HG03097 (cell line): Measurements from ENCODE around the gene TMEM60.
"Not testable (repeated sequence)": the region's sequence is repeated elsewhere in the genome, so short reads cannot be mapped to it uniquely, and the experiment has no call there.

Experiments
- ATAC-seq: cut with Tn5 transposase; IDR thresholded peaks from one replicate; pipeline ENCODE4 v1.9.1; 2021; ENCODE audit not compliant: unreplicated experiment, low FRiP score

The TMEM60 gene

DNA sequence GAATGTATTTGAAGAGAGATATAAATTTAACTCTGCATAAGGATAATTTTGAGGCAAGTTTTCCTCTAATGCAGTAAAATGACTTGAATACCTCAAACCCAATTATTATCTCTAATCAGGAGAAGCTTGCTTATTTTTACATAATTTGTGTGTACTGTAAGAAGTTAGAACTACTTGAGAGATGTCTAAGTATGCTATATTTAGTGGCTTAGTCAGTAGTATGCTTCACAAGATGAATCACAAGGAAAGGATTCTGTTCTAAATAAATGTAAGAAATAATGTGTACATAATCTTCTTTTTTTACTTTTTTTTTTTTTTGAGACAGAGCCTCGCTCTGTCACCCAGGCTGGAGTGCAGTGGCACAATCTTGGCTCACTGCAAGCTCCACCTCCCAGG is 14.1 kb upstream of the TMEM60 start:
- ATAC-seq = no peak

DNA sequence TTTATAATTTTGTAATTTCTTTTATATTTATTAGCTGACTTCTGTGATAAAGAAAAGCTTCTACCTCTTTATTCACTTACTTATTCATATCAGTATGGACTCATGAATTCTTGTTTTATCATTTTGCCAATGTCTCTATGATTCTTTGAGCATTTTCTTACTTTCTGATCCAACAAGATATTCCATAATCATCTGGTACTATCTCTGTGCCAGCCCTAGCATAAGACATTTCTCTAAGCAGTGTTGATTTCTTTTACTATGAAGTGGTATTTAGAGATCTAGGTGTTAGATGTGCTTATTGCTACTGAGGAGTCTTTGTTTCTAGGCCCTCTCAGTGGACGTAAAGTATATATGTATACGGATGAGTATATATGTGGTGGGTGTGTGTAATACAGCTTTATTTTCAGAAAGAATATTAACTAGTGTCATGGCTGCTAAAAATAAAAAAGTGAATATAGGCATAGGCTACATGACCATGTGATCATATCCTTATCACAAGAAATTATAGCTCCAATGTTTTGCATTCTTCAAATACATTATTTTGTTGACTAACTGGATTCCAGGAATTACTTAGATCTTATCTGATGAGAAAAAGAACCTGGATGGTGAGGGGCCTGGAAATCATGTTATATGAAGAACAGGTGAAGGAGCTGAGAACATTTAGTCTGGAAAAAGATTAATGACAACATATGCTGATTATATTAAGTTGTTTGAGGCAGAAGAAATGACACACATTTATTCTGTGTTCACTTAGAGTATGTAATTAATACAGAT is 13.5 kb upstream of the TMEM60 start:
- no peak for ATAC-seq

DNA sequence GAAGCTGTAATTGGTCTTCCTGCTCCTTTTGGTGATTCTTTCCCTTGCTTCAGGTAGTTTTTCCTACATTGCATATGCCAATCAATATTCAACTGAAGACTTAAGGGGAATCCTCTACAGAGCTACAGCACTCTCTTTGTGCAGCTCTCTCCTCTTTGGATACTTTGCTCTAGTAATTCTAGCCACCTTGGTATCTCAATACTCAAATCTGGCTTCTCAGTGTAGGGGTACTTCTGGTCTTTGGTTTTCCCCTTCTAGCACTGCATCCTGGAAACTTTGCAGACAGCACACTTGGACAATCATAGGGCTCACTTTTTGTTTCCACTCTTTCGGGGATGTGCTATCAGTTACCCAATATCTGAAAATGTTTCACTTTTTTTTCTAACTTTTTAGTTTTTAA is 10.3 kb upstream of the TMEM60 start:
- ATAC-seq = no peak

- ATAC-seq = no peak
These were observed 8.2 kb upstream of the TMEM60 start for GRCh38 chr7:77806425-77806824.

- no peak for ATAC-seq
These were observed 4.5 kb upstream of the TMEM60 start for GRCh38 chr7:77802557-77803405.

DNA sequence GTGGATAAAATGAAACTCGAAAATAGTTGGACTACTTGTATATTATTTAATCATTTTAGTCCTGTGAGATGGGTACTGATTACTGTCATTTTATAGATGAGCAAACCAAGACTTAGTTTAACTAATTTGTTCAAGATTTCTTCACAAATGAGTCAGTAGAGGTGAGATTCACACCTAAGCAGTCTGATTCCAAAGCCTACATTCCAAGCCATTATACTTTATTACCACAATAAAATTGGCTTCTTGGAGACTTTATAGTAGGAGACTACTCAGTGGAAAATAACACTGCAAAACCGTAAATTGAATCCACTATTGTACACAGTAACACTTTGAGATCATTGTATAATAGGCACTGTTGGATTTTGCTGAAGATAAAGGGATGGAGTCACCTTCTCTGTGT is 2.5 kb upstream of the TMEM60 start:
- ATAC-seq = no peak

DNA sequence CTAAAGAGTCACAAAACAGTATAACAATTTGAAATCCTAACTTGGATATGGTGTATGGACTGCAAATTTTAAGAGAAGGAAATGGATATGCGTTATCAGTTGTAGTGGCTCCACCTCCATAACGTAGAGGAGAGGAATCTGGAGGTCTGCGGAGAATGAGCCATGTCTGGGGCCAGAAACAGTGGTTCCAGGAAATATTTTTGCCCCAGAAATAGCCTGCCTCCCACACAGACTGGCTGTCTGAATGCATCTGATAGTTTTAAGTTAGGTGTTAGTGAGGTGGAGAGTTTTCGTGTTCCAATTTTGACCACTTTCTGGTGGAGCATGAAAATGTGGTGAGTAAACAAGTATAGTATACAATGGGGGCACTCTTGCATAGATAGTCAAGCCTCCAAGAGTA is 1.9 kb upstream of the TMEM60 start:
- ATAC-seq = no peak

- peak; percentile 5 for ATAC-seq
These were observed 1.1 kb upstream of the TMEM60 start for GRCh38 chr7:77799078-77799964.

DNA sequence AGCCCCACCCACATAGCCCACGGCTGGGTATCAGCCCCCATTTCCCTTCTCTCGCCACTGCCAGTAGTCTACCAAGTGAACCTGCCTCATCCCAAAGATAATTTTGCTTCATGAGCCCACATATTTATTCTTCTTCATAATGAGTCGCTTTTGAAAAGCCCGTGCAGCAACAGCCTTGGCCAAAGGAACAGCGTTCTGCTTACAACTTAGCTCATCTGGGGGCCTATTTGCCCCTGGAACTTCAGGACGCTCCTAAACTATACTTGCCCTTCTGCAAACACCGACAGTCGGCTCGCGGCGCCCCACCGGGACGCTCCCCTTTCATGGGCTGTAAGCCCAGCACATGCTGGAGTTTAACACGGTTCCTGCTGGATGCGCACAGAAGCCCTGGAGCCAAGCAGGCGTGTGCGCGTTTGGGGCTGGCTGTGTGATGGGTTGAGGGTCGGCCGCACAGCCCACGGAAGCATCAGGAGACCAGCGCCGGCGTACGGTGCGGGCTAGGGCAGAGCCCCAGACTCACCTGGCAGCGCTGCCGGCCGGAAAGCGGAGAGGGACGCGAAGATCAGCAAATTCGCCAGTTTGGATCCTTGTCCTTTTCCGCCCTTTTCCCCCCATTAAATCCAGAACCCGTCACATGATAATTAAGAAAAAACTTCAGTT is 370 bp downstream of the TMEM60 start:
- ATAC-seq = peak; percentile 18

DNA sequence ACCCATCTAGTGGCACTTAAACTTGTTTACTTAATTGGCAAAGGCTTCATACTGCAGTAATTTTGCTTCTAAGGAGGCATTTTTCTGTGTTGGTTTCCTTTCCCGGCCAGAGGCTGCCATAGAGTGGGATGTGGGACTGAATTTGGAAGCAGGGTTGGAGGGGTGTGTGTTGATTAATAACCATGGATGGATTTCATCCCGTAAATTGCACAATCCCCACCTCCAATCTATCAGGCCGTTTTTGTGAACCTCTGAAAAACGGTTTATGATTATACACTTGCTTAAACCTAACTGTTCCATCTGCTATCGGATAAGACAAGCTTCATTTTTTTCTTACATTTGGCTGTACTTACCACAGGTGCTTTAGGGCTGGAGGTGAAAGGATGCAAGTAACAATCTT is 1.3 kb downstream of the TMEM60 start:
- no peak for ATAC-seq

- no peak for ATAC-seq
These were observed 2.1 kb downstream of the TMEM60 start for GRCh38 chr7:77796109-77796508.

DNA sequence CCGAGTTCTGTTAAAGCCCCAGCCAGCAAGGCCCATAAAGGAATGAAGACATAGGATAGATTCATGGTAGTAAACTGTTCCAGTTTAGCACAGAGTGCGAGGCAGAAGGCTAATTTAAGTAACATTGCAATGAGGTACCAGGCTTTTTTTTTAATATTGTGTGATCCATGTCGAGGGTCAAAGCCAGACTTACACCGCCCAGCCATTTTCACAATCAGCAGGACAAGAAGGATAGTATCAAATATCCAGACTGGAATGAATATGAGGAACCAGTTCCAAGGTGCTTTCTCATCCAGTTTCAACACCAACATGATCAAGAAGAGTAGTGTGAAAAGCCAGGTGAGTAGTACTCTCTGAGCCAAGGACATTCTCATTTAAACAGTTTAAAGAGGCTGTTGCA is 4.2 kb downstream of the TMEM60 start:
- ATAC-seq = no peak

- ATAC-seq = no peak
These were observed 6.3 kb downstream of the TMEM60 start for GRCh38 chr7:77791956-77792355.

- no peak for ATAC-seq
These were observed 6.9 kb downstream of the TMEM60 start for GRCh38 chr7:77791336-77791735.

GRCh38 chr7:77788327-77788902 is 9.8 kb downstream of the TMEM60 start:
- no peak for ATAC-seq

DNA sequence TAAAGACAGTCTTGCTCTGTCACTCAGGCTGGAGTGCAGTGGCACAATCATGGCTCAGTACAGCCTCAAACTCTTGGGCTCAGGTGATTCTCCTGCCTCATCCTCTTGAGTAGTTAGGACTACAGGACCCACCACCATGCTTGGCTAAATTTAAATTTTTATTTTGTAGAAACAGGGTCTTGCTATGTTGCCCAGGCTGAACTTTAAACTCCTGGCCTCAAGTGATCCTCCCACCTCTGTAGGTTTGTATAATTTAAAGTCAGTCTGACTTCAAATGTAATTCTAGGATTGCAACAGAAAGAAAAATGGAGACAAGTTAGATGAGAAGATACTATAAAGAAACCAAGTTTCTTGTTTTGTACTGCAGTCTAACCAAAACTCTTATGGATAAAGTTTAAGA is 11.5 kb downstream of the TMEM60 start:
- ATAC-seq = no peak

GRCh38 chr7:77786018-77786417 is 12.2 kb downstream of the TMEM60 start:
- ATAC-seq = no peak

DNA sequence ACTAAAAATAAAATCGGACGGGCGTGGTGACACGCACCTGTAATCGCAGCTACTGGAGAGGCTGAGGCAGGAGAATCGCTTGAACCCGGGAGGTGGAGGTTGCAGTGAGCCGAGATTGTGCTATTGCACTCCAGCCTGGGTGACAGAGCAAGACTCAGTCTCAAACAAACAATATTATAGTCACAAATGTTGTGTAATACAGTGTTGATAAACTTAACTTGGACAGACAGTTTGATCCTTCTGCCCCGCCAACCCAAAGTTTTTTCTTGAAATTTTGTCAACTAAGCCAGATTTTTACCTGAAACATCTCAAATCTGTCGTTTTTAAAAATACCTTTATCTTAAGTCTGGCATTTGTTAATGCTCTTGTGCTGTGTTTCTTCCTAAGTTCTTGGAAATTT is 13.8 kb downstream of the TMEM60 start:
- not testable (repeated sequence) for ATAC-seq

DNA sequence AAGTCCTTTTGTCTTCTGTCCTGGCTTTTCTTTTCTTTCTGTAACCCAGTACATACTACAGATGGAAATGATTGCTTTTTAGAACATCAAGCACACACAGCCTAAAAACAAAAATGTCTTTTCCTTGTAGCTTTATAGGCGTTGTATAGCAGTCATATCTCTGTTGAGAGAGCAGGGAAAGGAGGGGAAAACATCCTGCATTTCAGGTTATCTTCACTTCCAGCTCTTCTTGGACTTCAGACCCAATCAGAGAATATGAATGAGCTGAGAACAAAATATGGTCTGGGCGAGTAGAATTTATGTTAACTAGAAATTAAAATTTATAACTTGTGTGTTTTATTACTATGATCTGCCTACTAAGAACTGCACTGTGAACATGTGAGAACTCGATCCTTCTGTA is 14.7 kb downstream of the TMEM60 start:
- ATAC-seq = no peak

- no peak for ATAC-seq
These were observed 15.1 kb downstream of the TMEM60 start for GRCh38 chr7:77783111-77783510.
